Upper lobe of left lung (tissue), 4 donors: ENCODE data around the gene DYNLL1.

Experiments used
- CTCF ChIP-seq, 6 experiments: fragments of 450-650 bp in 4 of 6; fragments of 200-600 bp in 2 of 6; sonication (generic) in 2 of 6; IDR thresholded peaks; one replicate each; pipeline ENCODE4 v1.5.1; 2016 to 2019; ENCODE audit warnings: antibody characterized with exemption in 6 of 6
- EP300 ChIP-seq, 4 donors: sonication (generic); formaldehyde crosslinking; IDR thresholded peaks; one replicate each; pipeline ENCODE4 v1.5.1; 2017; ENCODE audit warnings: antibody characterized with exemption in 4 of 4, control low read depth in 2 of 4
- POLR2A ChIP-seq, 4 donors: fragments of 450-650 bp; IDR thresholded peaks; one replicate each; pipeline ENCODE4 v1.5.1; 2016 to 2017; ENCODE audit warnings: antibody characterized with exemption in 4 of 4, mild to moderate bottlenecking in 2 of 4

GRCh38 chr12:120534203-120534702 is 38.3 kb downstream of the DYNLL1 start, which contains the start of gene RNF10:
- TF ChIP-seq POLR2A (IDR thresholded peaks at IDR 0.05) (peak in 3 of 4 donors; percentile 92 to 99 (median 98)), EP300 (IDR thresholded peaks at IDR 0.05) (no peak), CTCF (IDR thresholded peaks at IDR 0.05) (no peak)
